Calu3 (cell line): ENCODE data around the gene TXNDC2. TPM values are rescaled to one million over a fixed set of nuclear protein-coding genes. Genes with fewer than 3 reads are reported as not detected.

Source experiments
- Bru-seq: library from RNA; stranded (reverse); fragments of 400-500 nt; gene quantifications from one replicate; lab custom pipeline; 2021; lab: Mats Ljungman, UMichigan
- BruChase-seq, 2 experiments: library from RNA; stranded (reverse); fragments of 400-500 nt; gene quantifications; one replicate each; lab custom pipeline; 2021; lab: Mats Ljungman, UMichigan
- BruUV-seq: library from RNA; stranded (reverse); fragments of 400-500 nt; replicated peaks from 2 replicates; lab custom pipeline; 2021; lab: Mats Ljungman, UMichigan
- CTCF ChIA-PET: fragments of 300-600 bp; sonication (Branson Sonifier 250); formaldehyde crosslinking; loops from one replicate; lab custom pipeline; 2022; ENCODE audit warnings: antibody characterized with exemption; lab: Charles Lee
- DNase-seq: peaks from one replicate; pipeline ENCODE4 v3.0.0; 2022
- H3K27ac Mint-ChIP-seq: one replicate; pipeline ENCODE4 v1.8.0; 2022; ENCODE audit warnings: mixed read lengths; ENCODE audit not compliant: unreplicated experiment
- H3K27me3 Mint-ChIP-seq: one replicate; pipeline ENCODE4 v1.8.0; 2022; ENCODE audit warnings: mixed read lengths; ENCODE audit not compliant: unreplicated experiment
- H3K36me3 Mint-ChIP-seq: one replicate; pipeline ENCODE4 v1.8.0; 2022; ENCODE audit warnings: mild to moderate bottlenecking, moderate library complexity, mixed read lengths; ENCODE audit not compliant: insufficient read depth, unreplicated experiment
- H3K4me1 Mint-ChIP-seq: one replicate; pipeline ENCODE4 v1.8.0; 2022; ENCODE audit warnings: mild to moderate bottlenecking, low read depth, mixed read lengths; ENCODE audit not compliant: unreplicated experiment
- H3K4me3 Mint-ChIP-seq: one replicate; pipeline ENCODE4 v1.8.0; 2022; ENCODE audit warnings: mild to moderate bottlenecking, low read depth, moderate library complexity, mixed read lengths; ENCODE audit not compliant: unreplicated experiment
- H3K9me3 Mint-ChIP-seq: one replicate; pipeline ENCODE4 v1.8.0; 2022; ENCODE audit warnings: low read depth, mixed read lengths; ENCODE audit not compliant: unreplicated experiment
- CTCF ChIP-seq: fragments of 200-600 bp; IDR thresholded peaks from one replicate; pipeline ENCODE4 v1.8.0; 2022; ENCODE audit warnings: antibody characterized with exemption; ENCODE audit not compliant: unreplicated experiment
- intact Hi-C: fragments of 100-400 bp; cut with micrococcal nuclease; formaldehyde crosslinking; loops from one replicate; pipeline ENCODE4 v1.10.0; 2022; ENCODE audit not compliant: unreplicated experiment
- long read RNA-seq: library from polyadenylated mRNA; stranded (forward); transcript quantifications from one replicate; pipeline ENCODE4 v2.0.0, GENCODE V29; 2022
- total RNA-seq: library from RNA; stranded (reverse); gene quantifications from 2 replicates; pipeline ENCODE4 v1.2.3, GENCODE V29; 2022

The TXNDC2 gene
- total RNA-seq, result not detected in 2 replicates
- Bru-seq, nascent RNA, result not detected
- BruChase-seq, experiment 1, labeled RNA remaining after a 6-hour chase, result not detected
- BruChase-seq, experiment 2, labeled RNA remaining after a 2-hour chase, result percentile 13 among the genes with signal in this experiment
- long read RNA-seq, result 0 reads

DNA sequence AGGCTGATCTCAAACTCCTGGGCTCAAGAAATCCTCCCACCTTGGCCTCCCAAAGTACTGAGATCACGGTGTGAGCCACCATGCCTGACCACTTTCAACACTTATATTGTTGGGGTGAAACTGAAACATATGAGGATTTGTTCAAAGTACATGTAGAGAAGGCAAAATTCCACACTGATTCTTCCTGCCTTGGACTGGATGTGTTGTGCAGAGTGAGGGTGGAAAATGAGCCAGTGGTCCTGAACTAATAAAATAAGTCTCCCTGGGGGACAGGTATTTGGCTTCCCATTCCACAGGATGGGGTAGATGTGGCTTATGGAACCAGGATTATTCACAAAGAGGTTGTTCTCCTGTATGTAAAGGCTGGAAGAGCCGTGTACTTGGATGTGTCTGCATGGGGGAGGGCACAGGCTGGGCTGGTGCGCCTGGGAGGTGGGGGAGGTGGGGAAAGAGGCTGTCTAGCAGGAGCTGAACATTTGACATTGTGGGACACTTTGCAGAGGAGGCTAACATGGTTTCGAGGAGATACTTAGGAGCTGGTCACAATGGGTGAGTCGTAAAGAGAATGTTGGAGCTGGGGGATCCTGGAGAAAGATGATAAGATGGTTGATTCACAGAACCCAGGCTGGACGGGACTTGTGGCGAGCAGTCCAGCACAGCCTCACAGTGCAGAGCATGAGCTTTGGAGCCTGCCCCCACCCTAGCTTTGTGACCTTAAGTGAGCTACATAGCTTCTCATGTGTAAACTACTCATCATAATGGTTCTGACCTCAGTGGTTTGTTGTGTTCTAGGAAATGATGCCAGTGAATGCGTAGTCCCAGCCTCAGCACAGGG, at the start of gene TXNDC2:
Gene TXNDC2 (plus strand): TSS at position 804 of the 835 bp plus-strand sequence. CDS start 708 bp downstream, outside the sequence.
- no peak for TF ChIP-seq CTCF
- no peaks in the 10 kb centered on the region for H3K27me3 Mint-ChIP-seq
- H3K4me1 Mint-ChIP-seq, result no peaks in the 10 kb centered on the region
- DNase-seq, result no peak
- CTCF ChIA-PET, result no interaction called here
- H3K36me3 Mint-ChIP-seq, result no peaks in the 10 kb centered on the region
- no peak within 1 kb of the TSS for H3K27ac Mint-ChIP-seq
- BruUV-seq, result no TSS peak
- H3K4me3 Mint-ChIP-seq, result no peak within 1 kb of the TSS
- no peaks in the 10 kb centered on the region for H3K9me3 Mint-ChIP-seq
- intact Hi-C loops, result no loop called here

DNA sequence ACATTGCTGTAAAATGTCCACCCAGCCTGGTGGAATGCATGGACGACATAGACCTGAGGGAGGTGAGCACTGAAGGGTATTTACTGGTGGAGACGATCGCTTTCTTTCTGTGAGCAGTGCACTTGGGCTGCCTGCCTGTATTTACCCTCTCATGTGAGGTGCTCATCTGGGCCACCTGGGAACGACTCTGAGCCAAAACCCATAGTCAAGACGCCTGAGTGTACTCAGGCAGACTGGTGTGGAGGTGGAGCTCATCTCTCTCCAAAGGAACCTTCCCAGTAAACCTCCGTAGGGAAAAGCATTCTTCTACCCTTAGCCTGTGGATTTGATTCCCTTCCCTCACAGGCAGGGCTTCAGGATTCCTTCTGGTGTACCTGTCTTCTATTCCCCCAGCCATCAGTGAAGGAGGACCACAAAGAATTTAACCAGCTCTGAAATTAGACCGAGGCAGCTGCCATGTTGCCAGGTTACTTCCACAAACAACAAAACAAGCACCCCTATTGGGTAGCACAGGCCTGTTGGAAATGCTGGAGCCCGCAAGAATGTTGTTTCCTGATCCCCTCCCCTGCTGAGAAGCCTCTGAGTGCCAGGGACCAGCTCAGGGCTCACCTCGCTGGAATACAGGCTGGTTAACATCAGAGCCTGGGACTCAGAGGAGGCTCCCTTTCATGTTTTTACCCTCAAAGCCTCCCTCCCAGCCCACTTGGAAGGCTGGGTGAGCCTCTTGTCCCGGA, 47.5 kb upstream of the TXNDC2 start:
- BruUV-seq, result no TSS peak
- Mint-ChIP-seq H3K27ac (no peak overlapping the region), H3K27me3 (no peaks in the 10 kb centered on the region), H3K9me3 (no peaks in the 10 kb centered on the region), H3K36me3 (no peaks in the 10 kb centered on the region), H3K4me1 (no peaks in the 10 kb centered on the region), H3K4me3 (no peak overlapping the region)
- CTCF ChIA-PET, result interaction anchor here (1.4 kb wide), 1 partner anchor 39 kb away, joined by 4 read pairs; no protein-coding TSS in a partner anchor
- DNase-seq, result peak; percentile 37
- intact Hi-C loops, result no loop called here
- TF ChIP-seq CTCF, result no peak

DNA sequence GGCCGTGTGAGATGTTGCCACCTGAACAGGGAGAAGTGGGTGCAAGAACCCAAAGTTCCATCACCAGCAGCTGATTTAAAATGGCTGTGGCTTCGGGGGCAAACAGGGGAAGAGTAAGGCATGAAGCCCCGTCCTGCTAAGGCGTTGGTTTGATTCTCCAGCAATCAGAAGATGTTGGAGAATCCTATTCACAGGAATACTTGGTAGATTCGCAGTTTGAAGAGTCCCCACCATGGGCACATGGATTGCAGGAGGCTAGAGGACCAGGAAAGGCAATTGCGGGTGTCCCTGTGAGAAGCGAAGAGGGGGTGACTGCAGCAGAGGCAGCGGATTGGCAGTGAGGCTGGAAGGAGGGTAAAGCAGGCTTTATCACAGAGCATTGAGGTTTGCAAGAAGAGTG, 46.6 kb upstream of the TXNDC2 start:
- intact Hi-C loops, result no loop called here
- CTCF ChIA-PET, result interaction anchor here (1.4 kb wide), 1 partner anchor 38 kb away, joined by 4 read pairs; no protein-coding TSS in a partner anchor
- TF ChIP-seq CTCF, result no peak
- Mint-ChIP-seq H3K9me3 (no peaks in the 10 kb centered on the region), H3K27me3 (no peaks in the 10 kb centered on the region), H3K4me1 (no peaks in the 10 kb centered on the region), H3K4me3 (no peak overlapping the region), H3K36me3 (no peaks in the 10 kb centered on the region), H3K27ac (no peak overlapping the region)
- BruUV-seq, result no TSS peak
- no peak for DNase-seq

- Mint-ChIP-seq H3K9me3 (no peaks in the 10 kb centered on the region), H3K27me3 (no peaks in the 10 kb centered on the region), H3K27ac (no peak overlapping the region), H3K4me3 (no peak overlapping the region), H3K4me1 (no peaks in the 10 kb centered on the region), H3K36me3 (no peaks in the 10 kb centered on the region)
- intact Hi-C loops, result no loop called here
- CTCF ChIA-PET, result no interaction called here
- no peak for TF ChIP-seq CTCF
- no TSS peak for BruUV-seq
- DNase-seq, result no peak
These were observed 45.9 kb upstream of the TXNDC2 start for GRCh38 chr18:9839853-9840252.
